Smooth muscle cell (in vitro differentiated cells): Measurements from ENCODE around the gene SSTR5. TPM values are rescaled to one million over a fixed set of nuclear protein-coding genes. Genes with fewer than 3 reads are reported as not detected.

Source experiments
- DNase-seq: peaks from one replicate; lab custom pipeline; 2025; ENCODE audit not compliant: unreplicated experiment; lab: John Stamatoyannopoulos, UW
- H2AFZ ChIP-seq: fragments of 200-600 bp; sonication (generic); 2 replicates; pipeline ENCODE4 v1.6.0; 2016; ENCODE audit warnings: antibody characterized with exemption, low read depth, mild to moderate bottlenecking
- H3F3A ChIP-seq: fragments of 200-600 bp; sonication (generic); 2 replicates; pipeline ENCODE4 v1.6.0; 2017; ENCODE audit warnings: antibody characterized with exemption, low read depth
- H3K27ac ChIP-seq: fragments of 200-600 bp; sonication (generic); 2 replicates; pipeline ENCODE4 v1.5.1; 2016; ENCODE audit warnings: low read depth, mild to moderate bottlenecking
- H3K27me3 ChIP-seq: fragments of 200-600 bp; sonication (generic); 2 replicates; pipeline ENCODE4 v1.6.1; 2016; ENCODE audit warnings: low read depth, mild to moderate bottlenecking
- H3K36me3 ChIP-seq: fragments of 200-600 bp; sonication (generic); 2 replicates; pipeline ENCODE4 v1.5.1; 2016; ENCODE audit warnings: low read depth
- H3K4me1 ChIP-seq: fragments of 200-600 bp; sonication (generic); 2 replicates; pipeline ENCODE4 v1.5.1; 2016; ENCODE audit warnings: low read depth
- H3K4me2 ChIP-seq: fragments of 200-600 bp; sonication (generic); 2 replicates; pipeline ENCODE4 v1.6.0; 2016; ENCODE audit warnings: mild to moderate bottlenecking
- H3K4me3 ChIP-seq: fragments of 200-600 bp; sonication (generic); 2 replicates; pipeline ENCODE4 v1.5.1; 2016; ENCODE audit warnings: mild to moderate bottlenecking
- H3K79me2 ChIP-seq: fragments of 200-600 bp; sonication (generic); 2 replicates; pipeline ENCODE4 v1.6.0; 2016; ENCODE audit warnings: low read depth, mild to moderate bottlenecking
- H3K9ac ChIP-seq: fragments of 200-600 bp; sonication (generic); 2 replicates; pipeline ENCODE4 v1.6.0; 2016; ENCODE audit warnings: low read depth
- H3K9me3 ChIP-seq: fragments of 200-600 bp; sonication (generic); replicated peaks from 2 replicates; pipeline ENCODE4 v1.5.1; 2016; ENCODE audit warnings: low read depth
- H4K20me1 ChIP-seq: fragments of 200-600 bp; sonication (generic); 2 replicates; pipeline ENCODE4 v1.6.0; 2016; ENCODE audit warnings: low read depth
- CTCF ChIP-seq: fragments of 200-600 bp; sonication (generic); IDR thresholded peaks from 2 replicates; pipeline ENCODE4 v1.5.1; 2017; ENCODE audit warnings: borderline replicate concordance, mild to moderate bottlenecking, antibody characterized with exemption; ENCODE audit not compliant: insufficient read depth, poor library complexity, severe bottlenecking
- WGBS: methylation state at CpG from one replicate; pipeline ENCODE4 v1.1.7; 2016; ENCODE audit warnings: low lambda C conversion rate; 5-methylcytosine and 5-hydroxymethylcytosine counted together
- polyA plus RNA-seq: library from polyadenylated mRNA; unstranded; fragments of >200 nt; fragmentation: Nextera tagmentation; extraction: Ambion mirVana; gene quantifications from 2 replicates; pipeline ENCODE4 v1.2.1, GENCODE V29; 2016
- total RNA-seq: library from RNA; depleted of rRNA; stranded (reverse); fragments of >200 nt; gene quantifications from 2 replicates; pipeline ENCODE4 v1.2.3, GENCODE V29; 2014

SSTR5 gene
- total and polyA plus RNA-seq, 2 experiments from 2014 or later, result not detected

GRCh38 chr16:1121601-1122397, 49.3 kb downstream of the SSTR5 start:
- H3F3A ChIP-seq, result no peaks in the 10 kb centered on the region
- no peak for DNase-seq
- H3K4me2 ChIP-seq, result no peak overlapping the region
- TF ChIP-seq CTCF, result no peak
- no peaks in the 10 kb centered on the region for H4K20me1 ChIP-seq
- 87% methylated on average over 29 of the region's 30 CpGs for whole genome bisulfite sequencing
- H3K9me3 ChIP-seq, result no peaks in the 10 kb centered on the region
- no peak overlapping the region for H3K27ac ChIP-seq
- H3K36me3 ChIP-seq, result no peaks in the 10 kb centered on the region
- no peak overlapping the region for H2AFZ ChIP-seq
- H3K4me1 ChIP-seq, result no peaks in the 10 kb centered on the region
- no peak overlapping the region for H3K9ac ChIP-seq
- H3K27me3 ChIP-seq, result no peaks in the 10 kb centered on the region
- no peaks in the 10 kb centered on the region for H3K79me2 ChIP-seq
- H3K4me3 ChIP-seq, result no peak overlapping the region

- H2AFZ ChIP-seq, result no peak overlapping the region
- H4K20me1 ChIP-seq, result no peaks in the 10 kb centered on the region
- H3K4me3 ChIP-seq, result no peak overlapping the region
- H3K9ac ChIP-seq, result no peak overlapping the region
- H3K4me1 ChIP-seq, result no peaks in the 10 kb centered on the region
- H3K36me3 ChIP-seq, result no peaks in the 10 kb centered on the region
- no peaks in the 10 kb centered on the region for H3K27me3 ChIP-seq
- H3K4me2 ChIP-seq, result no peak overlapping the region
- WGBS, result 86% methylated on average over 10 of the region's 14 CpGs
- TF ChIP-seq CTCF, result no peak
- H3K27ac ChIP-seq, result no peak overlapping the region
- no peaks in the 10 kb centered on the region for H3K79me2 ChIP-seq
- DNase-seq, result no peak
- no peaks in the 10 kb centered on the region for H3F3A ChIP-seq
- H3K9me3 ChIP-seq, result no peaks in the 10 kb centered on the region
Measured at GRCh38 chr16:1122398-1122765, 49.8 kb downstream of the SSTR5 start.

DNA sequence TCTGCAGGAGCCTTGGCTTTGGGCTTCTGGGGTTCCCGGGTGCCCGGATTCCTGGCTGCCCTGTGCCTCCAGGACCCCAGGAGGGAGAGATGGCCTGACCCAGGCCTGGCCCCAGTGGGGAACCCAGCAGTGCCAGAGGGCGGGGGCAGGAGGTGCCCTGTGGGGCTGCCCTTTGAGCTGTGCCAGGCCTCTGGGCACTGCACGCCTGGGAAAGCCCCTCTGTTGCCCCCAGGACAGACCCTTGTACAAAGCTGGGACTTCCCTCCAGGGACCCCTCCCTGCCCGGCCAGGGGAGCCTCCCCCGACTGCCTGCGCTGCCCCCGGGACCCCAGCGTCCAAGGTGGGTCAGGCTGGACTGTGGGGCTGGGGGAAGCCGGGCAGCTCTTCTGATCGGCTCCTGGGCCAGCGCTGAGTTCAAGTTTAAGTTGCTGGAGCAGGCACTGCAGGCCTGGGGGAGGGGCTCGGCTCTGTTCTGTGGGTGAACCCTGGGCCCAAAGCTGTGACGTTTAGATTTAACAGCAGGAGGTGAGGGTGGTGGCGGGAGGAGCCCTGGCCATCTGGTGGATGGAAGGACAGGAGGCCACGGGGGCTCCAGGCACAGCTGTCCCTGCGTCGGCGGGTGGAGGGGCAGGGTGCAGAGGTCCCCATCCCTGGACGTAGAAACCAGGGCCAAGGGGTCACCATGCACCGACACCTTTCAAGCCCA, 51.1 kb downstream of the SSTR5 start:
- Histone ChIP-seq H3K4me2 (no peak overlapping the region), H3K4me3 (no peak overlapping the region), H2AFZ (no peak overlapping the region), H3K9me3 (no peaks in the 10 kb centered on the region), H3K27ac (no peak overlapping the region), H4K20me1 (no peaks in the 10 kb centered on the region), H3K27me3 (no peaks in the 10 kb centered on the region), H3K36me3 (no peaks in the 10 kb centered on the region), H3K9ac (no peak overlapping the region), H3F3A (no peaks in the 10 kb centered on the region), H3K79me2 (no peaks in the 10 kb centered on the region), H3K4me1 (no peaks in the 10 kb centered on the region)
- WGBS, result 91% methylated on average over 21 of the region's 21 CpGs
- no peak for DNase-seq
- TF ChIP-seq CTCF, result no peak
